ENCODE measurements around the gene PRDM15.

- TF ChIP-seq CTCF (conservative IDR thresholded peaks at IDR 0.05; ENCODE audit: low read length) (no peak), EZH2phosphoT487 (IDR thresholded peaks at IDR 0.05; ENCODE audit: borderline replicate concordance) (no peak)
These were observed 126.9 kb downstream of the PRDM15 start for GRCh38 chr21:41752231-41752681.
